PC-9 (cell line): ENCODE data around the gene RHEX. TPM values are rescaled to one million over a fixed set of nuclear protein-coding genes. Genes with fewer than 3 reads are reported as not detected.

Experiments
- BruUV-seq: library from RNA; stranded (reverse); fragments of 400-500 nt; replicated peaks from 2 replicates; lab custom pipeline; 2021; lab: Mats Ljungman, UMichigan
- CTCF ChIA-PET: fragments of 300-600 bp; sonication (Branson Sonifier 250); formaldehyde crosslinking; loops from one replicate; lab custom pipeline; 2022; ENCODE audit warnings: antibody characterized with exemption; lab: Charles Lee
- POLR2A ChIA-PET: fragments of 300-600 bp; sonication (Branson Sonifier 250); formaldehyde crosslinking; loops from one replicate; lab custom pipeline; 2022; ENCODE audit warnings: antibody characterized with exemption; ENCODE audit not compliant: unreplicated experiment; lab: Charles Lee
- DNase-seq, 2 experiments: peaks; one replicate each; pipeline versions ENCODE4 v3.0.0 to v3.0.0-alpha.2; 2015 to 2022; ENCODE audit warnings: mixed read lengths in 1 of 2
- H2AFZ ChIP-seq: fragments of 200-600 bp; sonication (generic); 2 replicates; pipeline ENCODE4 v1.8.1; 2017; ENCODE audit warnings: antibody characterized with exemption
- H3F3A ChIP-seq: fragments of 200-600 bp; sonication (generic); 2 replicates; pipeline ENCODE4 v1.8.1; 2017; ENCODE audit warnings: antibody characterized with exemption, mild to moderate bottlenecking, low read depth; ENCODE audit not compliant: insufficient read depth
- H3K27ac ChIP-seq: fragments of 200-600 bp; sonication (generic); 2 replicates; pipeline ENCODE4 v1.6.1; 2016; ENCODE audit warnings: mixed run types
- H3K27me3 ChIP-seq: fragments of 200-600 bp; sonication (generic); 2 replicates; pipeline ENCODE4 v1.6.1; 2016; ENCODE audit warnings: low read depth, mixed run types; ENCODE audit not compliant: insufficient read depth
- H3K36me3 ChIP-seq: fragments of 200-600 bp; sonication (generic); 2 replicates; pipeline ENCODE4 v1.6.1; 2016; ENCODE audit warnings: low read depth, mixed run types
- H3K4me1 ChIP-seq: fragments of 200-600 bp; sonication (generic); replicated peaks from 2 replicates; pipeline ENCODE4 v1.6.1; 2016; ENCODE audit warnings: mixed run types; ENCODE audit not compliant: insufficient read depth
- H3K4me2 ChIP-seq: fragments of 200-600 bp; sonication (generic); 2 replicates; pipeline ENCODE4 v1.6.1; 2017; ENCODE audit warnings: mixed run types
- H3K4me3 ChIP-seq: fragments of 200-600 bp; sonication (generic); 2 replicates; pipeline ENCODE4 v1.6.1; 2016; ENCODE audit warnings: mixed run types
- H3K79me2 ChIP-seq: fragments of 200-600 bp; sonication (generic); 2 replicates; pipeline ENCODE4 v1.6.1; 2017; ENCODE audit warnings: low read depth, mixed run types
- H3K9me2 ChIP-seq: fragments of 200-600 bp; sonication (generic); 2 replicates; pipeline ENCODE4 v1.8.1; 2017; ENCODE audit warnings: mild to moderate bottlenecking; ENCODE audit not compliant: insufficient read depth
- H3K9me3 ChIP-seq: fragments of 200-600 bp; sonication (generic); 2 replicates; pipeline ENCODE4 v1.8.1; 2016; ENCODE audit warnings: low read depth; ENCODE audit not compliant: insufficient read depth
- H4K20me1 ChIP-seq: fragments of 200-600 bp; sonication (generic); 2 replicates; pipeline ENCODE4 v1.8.1; 2017; ENCODE audit not compliant: insufficient read depth
- CTCF ChIP-seq: fragments of 200-600 bp; sonication (generic); conservative IDR thresholded peaks from 2 replicates; pipeline ENCODE4 v1.6.1; 2017; ENCODE audit warnings: mixed run types, antibody characterized with exemption, mild to moderate bottlenecking, moderate library complexity
- EZH2 ChIP-seq: fragments of 200-600 bp; sonication (generic); IDR thresholded peaks from 2 replicates; pipeline ENCODE4 v1.8.0; 2017; ENCODE audit warnings: antibody characterized with exemption, low read depth
- intact Hi-C: fragments of 100-400 bp; cut with micrococcal nuclease; formaldehyde crosslinking; loops from one replicate; pipeline ENCODE4 v1.10.0; 2022; ENCODE audit not compliant: unreplicated experiment
- total RNA-seq: library from RNA; stranded (reverse); gene quantifications from 2 replicates; pipeline ENCODE4 v1.2.3, GENCODE V29; 2021

RHEX gene
- total RNA-seq, 1 experiment from 2014 or later, result not detected

GRCh38 chr1:206037581-206037980 lies 15.4 kb upstream of the RHEX start:
- H3K36me3 ChIP-seq, result no peaks in the 10 kb centered on the region
- no peaks in the 10 kb centered on the region for H4K20me1 ChIP-seq
- no peaks in the 10 kb centered on the region for H3K9me2 ChIP-seq
- H3K4me1 ChIP-seq, result no peaks in the 10 kb centered on the region
- no peak overlapping the region for H3K27ac ChIP-seq
- ChIA-PET CTCF (no interaction called here), POLR2A (no interaction called here)
- TF ChIP-seq EZH2, result no peak
- TF ChIP-seq CTCF, result no peak
- no peaks in the 10 kb centered on the region for H3K79me2 ChIP-seq
- no peaks in the 10 kb centered on the region for H3F3A ChIP-seq
- no TSS peak for BruUV-seq
- no peaks in the 10 kb centered on the region for H3K9me3 ChIP-seq
- H3K4me3 ChIP-seq, result no peak overlapping the region
- H3K4me2 ChIP-seq, result no peak overlapping the region
- no peaks in the 10 kb centered on the region for H3K27me3 ChIP-seq
- H2AFZ ChIP-seq, result no peak overlapping the region
- no peak for DNase-seq
- intact Hi-C loops, result no loop called here

DNA sequence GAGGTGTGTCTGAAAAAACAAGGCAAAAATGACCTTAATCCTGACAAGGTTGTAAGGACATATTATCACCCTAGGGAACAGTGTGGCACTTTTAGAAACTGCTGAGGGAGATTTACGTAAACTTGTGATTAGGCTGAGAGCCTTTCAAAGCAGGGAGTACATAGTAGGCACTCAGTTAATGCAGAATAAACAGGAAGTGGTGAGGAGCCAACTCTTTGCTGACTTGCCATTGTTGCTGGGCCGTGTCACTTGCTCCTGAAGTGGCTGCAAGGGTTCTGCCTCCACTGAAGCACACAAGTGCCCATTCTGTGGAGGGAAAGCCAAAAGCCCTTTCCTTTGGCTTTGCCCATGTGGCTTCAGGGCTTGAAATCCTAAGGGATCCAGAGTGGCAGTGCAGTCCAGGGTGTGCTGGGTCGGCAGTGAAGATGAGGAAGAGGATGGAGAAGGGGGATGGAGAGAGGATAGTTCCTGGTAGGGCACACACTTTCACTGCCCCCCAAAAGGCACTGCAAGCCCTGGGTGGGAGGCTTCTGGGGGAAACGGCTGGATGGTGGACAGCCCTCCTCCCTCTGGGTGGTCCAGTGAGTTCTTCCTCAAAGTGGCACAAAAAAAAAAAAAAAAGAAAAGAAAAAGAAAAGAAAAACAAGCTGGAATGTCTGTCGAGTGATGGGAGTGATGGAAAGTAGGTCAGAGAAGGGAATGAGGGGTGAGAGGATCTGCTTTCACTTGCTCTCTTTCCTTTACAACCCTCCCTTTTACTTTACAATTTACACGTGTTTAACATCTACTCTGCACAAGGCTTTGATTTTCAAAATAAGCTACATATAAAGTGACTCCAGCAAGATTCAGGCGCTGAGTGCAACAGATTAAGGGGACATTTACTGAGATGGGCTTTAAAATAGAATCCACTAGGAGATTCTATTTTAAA lies 13.7 kb upstream of the RHEX start:
- Histone ChIP-seq H3K79me2 (no peaks in the 10 kb centered on the region), H3K9me2 (no peaks in the 10 kb centered on the region), H3F3A (no peaks in the 10 kb centered on the region), H3K4me1 (no peaks in the 10 kb centered on the region), H3K9me3 (no peaks in the 10 kb centered on the region), H3K4me3 (no peak overlapping the region), H3K36me3 (no peaks in the 10 kb centered on the region), H4K20me1 (no peaks in the 10 kb centered on the region), H3K4me2 (no peak overlapping the region), H3K27me3 (no peaks in the 10 kb centered on the region), H2AFZ (no peak overlapping the region), H3K27ac (no peak overlapping the region)
- ChIA-PET POLR2A (interaction anchor here (0.7 kb wide), 1 partner anchor 70 kb away, joined by 3 read pairs; no protein-coding TSS in a partner anchor), CTCF (interaction anchor here (0.7 kb wide), 1 partner anchor 58 kb away, joined by 4 read pairs; no protein-coding TSS in a partner anchor)
- no peak for DNase-seq
- BruUV-seq, result no TSS peak
- TF ChIP-seq EZH2 (no peak), CTCF (no peak)
- intact Hi-C loops, result no loop called here

DNA sequence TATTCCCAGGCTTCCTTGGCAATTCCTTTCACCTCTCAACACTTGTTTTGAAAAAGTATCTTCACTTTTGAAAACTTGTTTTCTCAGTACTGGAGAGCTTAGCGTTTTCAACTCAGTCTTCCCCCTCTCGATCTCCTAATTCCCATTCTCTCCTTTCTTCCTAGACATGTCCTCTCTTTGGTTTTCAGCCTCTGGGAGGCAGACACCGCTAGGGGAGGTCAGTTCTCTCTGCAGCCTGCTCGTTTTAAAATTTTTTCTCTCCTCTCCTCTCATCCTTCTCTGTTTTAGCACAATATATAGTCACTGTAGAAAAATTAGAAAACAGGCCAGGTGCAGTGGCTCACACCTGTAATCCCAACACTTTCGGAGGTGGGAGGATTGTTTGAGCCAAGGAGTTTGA lies 12.6 kb upstream of the RHEX start:
- DNase-seq, result no peak
- no peaks in the 10 kb centered on the region for H3K9me3 ChIP-seq
- H3K79me2 ChIP-seq, result no peaks in the 10 kb centered on the region
- no peak overlapping the region for H3K27ac ChIP-seq
- no peak overlapping the region for H3K4me2 ChIP-seq
- no peaks in the 10 kb centered on the region for H4K20me1 ChIP-seq
- no peak overlapping the region for H3K4me3 ChIP-seq
- BruUV-seq, result no TSS peak
- ChIA-PET CTCF (no interaction called here), POLR2A (interaction anchor here (0.7 kb wide), 1 partner anchor 71 kb away, joined by 3 read pairs; no protein-coding TSS in a partner anchor)
- no peaks in the 10 kb centered on the region for H3F3A ChIP-seq
- H3K27me3 ChIP-seq, result no peaks in the 10 kb centered on the region
- no peaks in the 10 kb centered on the region for H3K4me1 ChIP-seq
- H3K36me3 ChIP-seq, result no peaks in the 10 kb centered on the region
- TF ChIP-seq CTCF (no peak), EZH2 (no peak)
- H2AFZ ChIP-seq, result no peak overlapping the region
- H3K9me2 ChIP-seq, result no peaks in the 10 kb centered on the region
- intact Hi-C loops, result no loop called here
